GM23338 (cell line): ENCODE results near the gene ATR. TPM values are rescaled to one million over a fixed set of nuclear protein-coding genes. Genes with fewer than 3 reads are reported as not detected.

Experiments used
- CTCF ChIP-seq, 2 experiments: fragments of 200-600 bp in 1 of 2; sonication (generic) in 1 of 2; conservative IDR thresholded peaks; 2 replicates each; pipeline versions ENCODE4 v1.5.1 to v1.6.1; 2016 to 2017; ENCODE audit warnings: antibody characterized with exemption in 2 of 2, low read depth in 2 of 2, mild to moderate bottlenecking in 2 of 2, moderate library complexity in 1 of 2
- ETS1 ChIP-seq: IDR thresholded peaks from 2 replicates; pipeline ENCODE4 v1.6.1; 2016; ENCODE audit warnings: antibody characterized with exemption
- EZH2 ChIP-seq: fragments of 200-600 bp; sonication (generic); IDR thresholded peaks from one replicate; pipeline ENCODE4 v1.8.0; 2017; ENCODE audit warnings: antibody characterized with exemption, mild to moderate bottlenecking, low read depth; ENCODE audit not compliant: unreplicated experiment
- EZH2phosphoT487 ChIP-seq: fragments of 200-600 bp; sonication (generic); IDR thresholded peaks from one replicate; pipeline ENCODE4 v1.8.1; 2018; ENCODE audit warnings: antibody characterized with exemption; ENCODE audit not compliant: unreplicated experiment
- NANOG ChIP-seq: IDR thresholded peaks from 2 replicates; pipeline ENCODE4 v1.6.1; 2016; ENCODE audit warnings: antibody characterized with exemption, borderline replicate concordance
- POLR2AphosphoS5 ChIP-seq: IDR thresholded peaks from 2 replicates; pipeline ENCODE4 v1.6.1; 2016; ENCODE audit warnings: antibody characterized with exemption, low read depth
- STAT1 ChIP-seq: IDR thresholded peaks from one replicate; pipeline ENCODE4 v1.6.1; 2016; ENCODE audit warnings: antibody characterized with exemption; ENCODE audit not compliant: unreplicated experiment
- ZNF331 ChIP-seq: fragments of 250-450 bp; sonication (Bioruptor Pico); IDR thresholded peaks from 2 replicates; pipeline ENCODE4 v1.5.0; 2020; ENCODE audit warnings: low read depth, mild to moderate bottlenecking, moderate library complexity
- polyA plus RNA-seq: library from polyadenylated mRNA; unstranded; fragments of >200 nt; fragmentation: Nextera tagmentation; extraction: Ambion mirVana; gene quantifications from 2 replicates; pipeline ENCODE4 v1.2.1, GENCODE V29; 2016
- total RNA-seq: library from RNA; depleted of rRNA; stranded (reverse); fragments of >200 nt; shearing (Covaris generic); gene quantifications from 2 replicates; pipeline ENCODE4 v1.2.3, GENCODE V29; 2014
- TF ChIP-seq, protein P1 (sequence below): fragments of 250-450 bp; sonication (Bioruptor Pico); IDR thresholded peaks from 2 replicates; pipeline ENCODE4 v1.5.0; 2020; ENCODE audit warnings: mild to moderate bottlenecking, moderate library complexity

ATR gene
- total and polyA plus RNA-seq, 2 experiments from 2014 or later, result 29.7 to 39.1 TPM

DNA sequence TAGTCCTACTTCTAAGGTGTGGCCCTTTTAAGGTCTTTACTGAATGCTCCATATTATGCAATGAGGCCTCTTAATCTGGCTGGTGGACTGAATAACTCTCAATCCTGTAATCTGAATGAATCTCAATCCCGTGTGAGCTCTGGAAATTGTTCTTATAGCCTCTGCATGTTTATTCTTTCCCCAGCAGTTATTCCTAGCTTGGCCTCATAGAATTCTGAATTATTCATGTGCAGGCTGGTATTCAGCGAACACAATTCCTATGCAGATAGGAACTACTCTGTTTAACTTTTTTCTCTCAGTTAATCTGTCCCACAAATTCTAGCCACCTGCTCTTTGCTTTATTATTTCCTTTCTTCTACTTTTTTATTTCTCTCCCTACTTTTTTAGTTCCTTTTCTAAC, 86.3 kb downstream of the ATR start (continued):
- TF ChIP-seq, protein P1, sequence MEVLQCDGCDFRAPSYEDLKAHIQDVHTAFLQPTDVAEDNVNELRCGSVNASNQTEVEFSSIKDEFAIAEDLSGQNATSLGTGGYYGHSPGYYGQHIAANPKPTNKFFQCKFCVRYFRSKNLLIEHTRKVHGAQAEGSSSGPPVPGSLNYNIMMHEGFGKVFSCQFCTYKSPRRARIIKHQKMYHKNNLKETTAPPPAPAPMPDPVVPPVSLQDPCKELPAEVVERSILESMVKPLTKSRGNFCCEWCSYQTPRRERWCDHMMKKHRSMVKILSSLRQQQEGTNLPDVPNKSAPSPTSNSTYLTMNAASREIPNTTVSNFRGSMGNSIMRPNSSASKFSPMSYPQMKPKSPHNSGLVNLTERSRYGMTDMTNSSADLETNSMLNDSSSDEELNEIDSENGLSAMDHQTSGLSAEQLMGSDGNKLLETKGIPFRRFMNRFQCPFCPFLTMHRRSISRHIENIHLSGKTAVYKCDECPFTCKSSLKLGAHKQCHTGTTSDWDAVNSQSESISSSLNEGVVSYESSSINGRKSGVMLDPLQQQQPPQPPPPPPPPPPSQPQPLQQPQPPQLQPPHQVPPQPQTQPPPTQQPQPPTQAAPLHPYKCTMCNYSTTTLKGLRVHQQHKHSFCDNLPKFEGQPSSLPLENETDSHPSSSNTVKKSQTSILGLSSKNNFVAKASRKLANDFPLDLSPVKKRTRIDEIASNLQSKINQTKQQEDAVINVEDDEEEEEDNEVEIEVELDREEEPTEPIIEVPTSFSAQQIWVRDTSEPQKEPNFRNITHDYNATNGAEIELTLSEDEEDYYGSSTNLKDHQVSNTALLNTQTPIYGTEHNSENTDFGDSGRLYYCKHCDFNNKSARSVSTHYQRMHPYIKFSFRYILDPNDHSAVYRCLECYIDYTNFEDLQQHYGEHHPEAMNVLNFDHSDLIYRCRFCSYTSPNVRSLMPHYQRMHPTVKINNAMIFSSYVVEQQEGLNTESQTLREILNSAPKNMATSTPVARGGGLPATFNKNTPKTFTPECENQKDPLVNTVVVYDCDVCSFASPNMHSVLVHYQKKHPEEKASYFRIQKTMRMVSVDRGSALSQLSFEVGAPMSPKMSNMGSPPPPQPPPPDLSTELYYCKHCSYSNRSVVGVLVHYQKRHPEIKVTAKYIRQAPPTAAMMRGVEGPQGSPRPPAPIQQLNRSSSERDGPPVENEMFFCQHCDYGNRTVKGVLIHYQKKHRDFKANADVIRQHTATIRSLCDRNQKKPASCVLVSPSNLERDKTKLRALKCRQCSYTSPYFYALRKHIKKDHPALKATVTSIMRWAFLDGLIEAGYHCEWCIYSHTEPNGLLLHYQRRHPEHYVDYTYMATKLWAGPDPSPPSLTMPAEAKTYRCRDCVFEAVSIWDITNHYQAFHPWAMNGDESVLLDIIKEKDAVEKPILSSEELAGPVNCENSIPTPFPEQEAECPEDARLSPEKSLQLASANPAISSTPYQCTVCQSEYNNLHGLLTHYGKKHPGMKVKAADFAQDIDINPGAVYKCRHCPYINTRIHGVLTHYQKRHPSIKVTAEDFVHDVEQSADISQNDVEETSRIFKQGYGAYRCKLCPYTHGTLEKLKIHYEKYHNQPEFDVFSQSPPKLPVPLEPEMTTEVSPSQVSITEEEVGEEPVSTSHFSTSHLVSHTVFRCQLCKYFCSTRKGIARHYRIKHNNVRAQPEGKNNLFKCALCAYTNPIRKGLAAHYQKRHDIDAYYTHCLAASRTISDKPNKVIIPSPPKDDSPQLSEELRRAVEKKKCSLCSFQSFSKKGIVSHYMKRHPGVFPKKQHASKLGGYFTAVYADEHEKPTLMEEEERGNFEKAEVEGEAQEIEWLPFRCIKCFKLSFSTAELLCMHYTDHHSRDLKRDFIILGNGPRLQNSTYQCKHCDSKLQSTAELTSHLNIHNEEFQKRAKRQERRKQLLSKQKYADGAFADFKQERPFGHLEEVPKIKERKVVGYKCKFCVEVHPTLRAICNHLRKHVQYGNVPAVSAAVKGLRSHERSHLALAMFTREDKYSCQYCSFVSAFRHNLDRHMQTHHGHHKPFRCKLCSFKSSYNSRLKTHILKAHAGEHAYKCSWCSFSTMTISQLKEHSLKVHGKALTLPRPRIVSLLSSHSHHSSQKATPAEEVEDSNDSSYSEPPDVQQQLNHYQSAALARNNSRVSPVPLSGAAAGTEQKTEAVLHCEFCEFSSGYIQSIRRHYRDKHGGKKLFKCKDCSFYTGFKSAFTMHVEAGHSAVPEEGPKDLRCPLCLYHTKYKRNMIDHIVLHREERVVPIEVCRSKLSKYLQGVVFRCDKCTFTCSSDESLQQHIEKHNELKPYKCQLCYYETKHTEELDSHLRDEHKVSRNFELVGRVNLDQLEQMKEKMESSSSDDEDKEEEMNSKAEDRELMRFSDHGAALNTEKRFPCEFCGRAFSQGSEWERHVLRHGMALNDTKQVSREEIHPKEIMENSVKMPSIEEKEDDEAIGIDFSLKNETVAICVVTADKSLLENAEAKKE (CRISPR knock-in tag), result no peak
- TF ChIP-seq EZH2phosphoT487 (no peak), POLR2AphosphoS5 (no peak), NANOG (no peak), EZH2 (no peak), ZNF331 (CRISPR knock-in tag) (no peak), STAT1 (no peak), ETS1 (no peak), CTCF (conservative IDR thresholded peaks at IDR 0.05; ENCODE audit: low read depth in 2 of 2) (no peak)
